K562 (cell line): ENCODE data around the gene ACSL6.

Experiments
- CTCF ChIP-seq, 3 experiments: IDR thresholded peaks in 2 of 3; conservative IDR thresholded peaks in 1 of 3; 2 replicates each; pipeline ENCODE4 v1.5.1; 2011 to 2012; ENCODE audit warnings: low read length in 3 of 3, mild to moderate bottlenecking in 3 of 3, control low read depth in 2 of 3, improper control_type of control experiment in 1 of 3, inconsistent platforms in 1 of 3, low read depth in 1 of 3, mixed read lengths in 1 of 3, moderate library complexity in 1 of 3; ENCODE audit not compliant: insufficient read depth in 2 of 3
- GTF2A2 ChIP-seq: IDR thresholded peaks from 2 replicates; pipeline ENCODE4 v1.6.1; 2016; ENCODE audit warnings: mild to moderate bottlenecking, missing genetic modification characterization, missing compliant biosample characterization
- HLTF ChIP-seq: fragments of 450-650 bp; IDR thresholded peaks from 2 replicates; pipeline ENCODE4 v1.6.1; 2016
- HMGXB4 ChIP-seq: sonication (generic); formaldehyde crosslinking; IDR thresholded peaks from 2 replicates; pipeline ENCODE4 v1.8.1; 2023; ENCODE audit warnings: mild to moderate bottlenecking, missing genetic modification reagents
- HNRNPUL1 ChIP-seq: fragments of 200-400 bp; formaldehyde crosslinking; IDR thresholded peaks from 2 replicates; pipeline ENCODE4 v1.6.1; 2017; ENCODE audit warnings: low read length
- POLR2AphosphoS2 ChIP-seq: IDR thresholded peaks from 2 replicates; pipeline ENCODE4 v1.6.1; 2012; ENCODE audit warnings: low read length, improper control_type of control experiment
- REST ChIP-seq, 2 experiments: fragments of 450-650 bp; formaldehyde crosslinking in 1 of 2; IDR thresholded peaks; 2 replicates each; pipeline versions ENCODE4 v1.4.0 to v1.6.1; 2014 to 2020; ENCODE audit warnings: mild to moderate bottlenecking in 2 of 2, borderline replicate concordance in 1 of 2, low read depth in 1 of 2
- SIN3B ChIP-seq: fragments of 450-650 bp; IDR thresholded peaks from 2 replicates; pipeline ENCODE4 v1.6.1; 2017; ENCODE audit warnings: low read depth, mild to moderate bottlenecking, moderate library complexity
- SMARCA4 ChIP-seq: fragments of 450-650 bp; IDR thresholded peaks from 2 replicates; pipeline ENCODE4 v1.6.1; 2016
- TBL1XR1 ChIP-seq, 2 experiments: IDR thresholded peaks; 2 replicates each; pipeline ENCODE4 v1.6.1; 2012; ENCODE audit warnings: improper control_type of control experiment in 2 of 2, low read length in 2 of 2, mild to moderate bottlenecking in 1 of 2
- ZNF232 ChIP-seq: sonication (generic); formaldehyde crosslinking; IDR thresholded peaks from 2 replicates; pipeline ENCODE4 v1.8.0; 2022; ENCODE audit warnings: mild to moderate bottlenecking, missing genetic modification reagents
- ZNF324 ChIP-seq: fragments of 250-450 bp; sonication (Bioruptor Pico); IDR thresholded peaks from 2 replicates; pipeline ENCODE4 v1.4.0; 2020; ENCODE audit warnings: mild to moderate bottlenecking
- TF ChIP-seq, protein P1 (sequence below): sonication (generic); formaldehyde crosslinking; IDR thresholded peaks from 2 replicates; pipeline ENCODE4 v1.9.0; 2022; ENCODE audit warnings: mild to moderate bottlenecking, missing genetic modification reagents

DNA sequence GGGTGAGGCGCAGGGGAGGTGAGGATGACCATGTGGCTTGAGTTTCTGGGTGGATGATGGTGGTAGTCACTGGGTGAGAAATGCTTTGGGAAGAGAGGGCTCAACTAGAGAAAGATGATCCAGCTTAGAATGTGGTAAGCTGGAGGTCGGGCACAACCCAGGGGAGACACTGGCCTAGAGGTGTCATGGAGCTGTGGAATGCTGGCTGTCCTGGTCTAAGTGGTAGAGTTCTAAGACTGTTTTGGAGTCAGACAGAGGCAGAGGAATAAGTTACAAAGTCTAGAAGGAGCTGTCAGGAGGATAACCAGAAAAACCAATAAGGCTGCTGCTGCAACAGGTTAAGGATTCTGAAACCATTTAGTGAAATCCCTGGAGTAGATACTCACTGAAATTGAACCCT lies 19.2 kb upstream of the ACSL6 start:
- TF ChIP-seq ZNF232 (no peak), CTCF (IDR thresholded peaks at IDR 0.05 in 2 of 3, conservative IDR thresholded peaks at IDR 0.05 in 1 of 3; ENCODE audit: insufficient read depth in 2 of 3, low read depth in 1 of 3, low read length in 3 of 3) (no peak), POLR2AphosphoS2 (no peak), HNRNPUL1 (no peak), HLTF (no peak), GTF2A2 (tag) (no peak), ZNF324 (CRISPR knock-in tag) (no peak), SMARCA4 (no peak), SIN3B (no peak), REST (IDR thresholded peaks at IDR 0.05; ENCODE audit: borderline replicate concordance) (no peak), REST (CRISPR knock-in tag; IDR thresholded peaks at IDR 0.05; ENCODE audit: low read depth) (no peak), TBL1XR1 (IDR thresholded peaks at IDR 0.05; ENCODE audit: low read length in 2 of 2) (no peak), HMGXB4 (no peak)
- TF ChIP-seq, protein P1, sequence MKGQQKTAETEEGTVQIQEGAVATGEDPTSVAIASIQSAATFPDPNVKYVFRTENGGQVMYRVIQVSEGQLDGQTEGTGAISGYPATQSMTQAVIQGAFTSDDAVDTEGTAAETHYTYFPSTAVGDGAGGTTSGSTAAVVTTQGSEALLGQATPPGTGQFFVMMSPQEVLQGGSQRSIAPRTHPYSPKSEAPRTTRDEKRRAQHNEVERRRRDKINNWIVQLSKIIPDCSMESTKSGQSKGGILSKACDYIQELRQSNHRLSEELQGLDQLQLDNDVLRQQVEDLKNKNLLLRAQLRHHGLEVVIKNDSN (CRISPR knock-in tag): no peak
